GM12801 (cell line): Measurements from ENCODE around the gene DCTN5.

Experiments
- CTCF ChIP-seq: IDR thresholded peaks from one replicate; pipeline ENCODE4 v1.5.1; 2011; ENCODE audit warnings: control low read depth; ENCODE audit not compliant: insufficient read length; ENCODE audit errors: extremely low read depth

The DCTN5 gene

DNA sequence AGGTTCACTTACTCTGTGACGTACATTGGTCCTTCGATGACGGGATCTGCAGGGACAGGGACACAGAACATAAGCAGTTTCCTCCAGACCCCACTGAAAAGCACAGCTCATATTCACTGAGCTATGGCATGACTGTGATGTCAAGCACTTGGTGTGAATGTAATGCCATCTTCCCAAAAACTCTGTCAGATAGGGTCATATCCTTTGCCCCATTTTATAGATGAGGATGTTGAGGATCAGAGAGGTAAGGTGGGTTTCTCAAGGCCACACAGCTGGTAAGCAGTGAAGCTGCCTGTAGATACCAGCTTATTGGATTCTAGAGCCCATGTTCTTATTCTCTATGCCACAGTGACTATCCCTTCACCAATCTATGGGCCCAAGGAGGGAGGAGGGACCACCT, 69.2 kb downstream of the DCTN5 start:
- TF ChIP-seq CTCF, result no peak

DNA sequence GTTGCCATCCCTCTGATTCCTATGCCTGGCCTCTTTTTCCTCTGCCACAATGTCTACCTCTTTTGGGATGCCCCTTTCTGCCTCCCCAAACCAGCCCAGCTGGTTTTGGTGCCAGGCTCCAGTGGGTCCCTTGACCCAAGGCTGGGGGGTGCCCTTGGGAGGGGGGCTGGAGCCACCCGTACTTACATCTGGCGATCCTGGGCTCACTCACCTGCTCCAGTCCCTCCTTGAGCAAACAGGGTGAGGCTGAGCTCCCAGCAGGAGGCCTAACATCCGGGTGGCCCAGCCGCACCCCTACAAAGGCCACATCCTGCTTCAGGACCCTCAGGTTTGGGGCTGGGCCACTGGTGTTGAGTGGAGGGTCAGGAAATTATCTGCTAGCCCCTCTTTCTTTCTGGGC, 70.5 kb downstream of the DCTN5 start:
- no peak for TF ChIP-seq CTCF

DNA sequence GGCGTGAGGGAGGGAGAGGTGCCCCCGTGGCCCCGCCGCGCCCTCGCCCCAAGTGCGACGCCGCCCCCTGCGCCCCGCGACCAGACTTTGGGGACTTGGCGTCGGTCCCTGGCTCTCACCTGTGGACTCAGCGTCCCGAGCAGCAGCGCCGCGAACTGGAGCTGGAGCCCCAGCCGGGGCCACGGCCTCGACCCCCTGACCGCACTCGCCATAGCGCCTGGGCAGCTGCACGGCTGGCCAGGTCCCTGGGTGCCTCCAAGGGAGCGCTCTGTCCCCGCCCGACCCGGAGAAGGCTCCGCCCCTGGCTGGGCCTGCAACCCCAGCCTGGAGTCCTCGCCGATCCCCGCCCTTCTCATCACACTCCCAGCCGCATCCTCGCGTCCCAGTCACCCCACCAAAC, 71.7 kb downstream of the DCTN5 start, which contains the start of gene ERN2:
Gene ERN2 (minus strand): TSS at position 247 of the 400 bp plus-strand sequence. CDS start 35 bp downstream, at position 212.
- no peak for TF ChIP-seq CTCF

GRCh38 chr16:23716484-23716883, 75.2 kb downstream of the DCTN5 start:
- TF ChIP-seq CTCF, result no peak

DNA sequence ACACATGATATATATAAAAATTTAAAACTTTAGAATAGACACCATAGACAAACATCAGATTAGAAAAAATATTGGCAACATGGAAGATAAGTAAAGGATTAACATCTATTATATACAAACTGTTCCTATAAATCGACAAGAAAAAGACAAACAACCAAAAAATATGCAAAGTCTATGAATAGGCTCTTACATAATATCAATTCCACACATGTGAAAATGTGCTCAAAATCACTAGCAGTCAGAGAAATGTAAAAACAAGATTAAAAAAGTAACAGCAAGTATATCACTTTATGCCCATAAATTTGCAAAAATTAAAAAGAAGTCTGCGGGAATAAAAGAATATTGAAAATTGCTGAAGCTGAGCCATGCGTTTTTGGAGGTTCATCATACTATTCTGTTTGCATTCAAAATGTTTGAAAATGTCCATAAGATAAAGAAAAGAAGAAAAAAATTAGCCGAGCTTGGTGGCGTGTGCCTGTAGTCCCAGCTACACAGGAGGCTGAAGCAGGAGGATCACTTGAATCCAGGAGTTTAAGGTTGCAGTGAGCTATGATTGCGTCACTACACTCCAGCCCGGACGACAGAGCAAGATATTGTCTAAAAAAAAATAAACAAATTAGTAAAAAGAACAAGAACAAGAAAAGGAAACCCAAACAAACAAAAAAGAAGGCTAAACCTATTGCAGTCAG, 83.0 kb downstream of the DCTN5 start:
- no peak for TF ChIP-seq CTCF

- TF ChIP-seq CTCF, result no peak
Observed at GRCh38 chr16:23724785-23725131, 83.5 kb downstream of the DCTN5 start.

DNA sequence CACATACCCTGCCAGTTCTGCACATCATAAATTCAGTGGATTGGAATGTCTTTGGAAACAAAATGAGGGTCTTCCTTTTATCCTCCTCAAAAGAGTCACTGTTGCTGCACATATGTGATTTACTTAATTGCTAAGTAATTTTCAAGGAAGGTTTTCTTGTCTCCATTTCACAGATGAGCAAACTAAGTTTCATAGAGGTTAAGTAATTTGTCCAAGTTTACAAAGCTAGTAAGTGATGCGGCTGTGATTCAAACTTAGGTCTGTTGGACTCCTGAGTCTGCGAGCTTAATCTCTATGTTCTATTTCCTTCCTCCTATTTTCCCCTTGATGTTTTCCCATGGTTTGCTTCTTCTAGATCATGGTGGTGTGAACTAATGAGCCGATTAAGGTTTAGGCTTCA, 85.4 kb downstream of the DCTN5 start:
- no peak for TF ChIP-seq CTCF
